ENCODE measurements around the gene HPSE2.

The HPSE2 gene

GRCh38 chr10:98424295-98425254, 811.1 kb downstream of the HPSE2 start:
- no peak overlapping the region for H3K4me3 ChIP-seq (ENCODE audit: low read depth, low read length)
- TF ChIP-seq CTCF (IDR thresholded peaks at IDR 0.05; ENCODE audit: low read depth, low read length): no peak
- TF ChIP-seq MAX (IDR thresholded peaks at IDR 0.05; ENCODE audit: low read depth, low read length): no peak
- no peak for TF ChIP-seq POLR2A (IDR thresholded peaks at IDR 0.05; ENCODE audit: extremely low read depth, insufficient read length)
- TF ChIP-seq MYC (IDR thresholded peaks at IDR 0.05; ENCODE audit: low read depth, low read length): no peak
- no peak for DNase-seq (ENCODE audit: low read depth)

GRCh38 chr10:98423691-98424120, 811.9 kb downstream of the HPSE2 start:
- H3K4me3 ChIP-seq (ENCODE audit: low read depth, low read length): no peak overlapping the region
- no peak for DNase-seq (ENCODE audit: low read depth)

GRCh38 chr10:98422182-98422581, 813.5 kb downstream of the HPSE2 start:
- no peak overlapping the region for H3K4me3 ChIP-seq (ENCODE audit: low read depth, low read length)
- no peak for DNase-seq (ENCODE audit: low read depth)
- TF ChIP-seq MYC (IDR thresholded peaks at IDR 0.05; ENCODE audit: low read depth, low read length) (no peak), CTCF (IDR thresholded peaks at IDR 0.05; ENCODE audit: low read depth, low read length) (no peak), MAX (IDR thresholded peaks at IDR 0.05; ENCODE audit: low read depth, low read length) (no peak), POLR2A (IDR thresholded peaks at IDR 0.05; ENCODE audit: extremely low read depth, insufficient read length) (no peak)

More at GRCh38 chr10:98423691-98424120, 811.9 kb downstream of the HPSE2 start:
- TF ChIP-seq MAX (IDR thresholded peaks at IDR 0.05; ENCODE audit: low read depth, low read length) (no peak), MYC (IDR thresholded peaks at IDR 0.05; ENCODE audit: low read depth, low read length) (no peak), POLR2A (IDR thresholded peaks at IDR 0.05; ENCODE audit: extremely low read depth, insufficient read length) (no peak), CTCF (IDR thresholded peaks at IDR 0.05; ENCODE audit: low read depth, low read length) (no peak)

- H3K4me3 ChIP-seq (ENCODE audit: low read depth, low read length): no peak overlapping the region
- DNase-seq (ENCODE audit: low read depth): no peak
- TF ChIP-seq MAX (IDR thresholded peaks at IDR 0.05; ENCODE audit: low read depth, low read length) (no peak), MYC (IDR thresholded peaks at IDR 0.05; ENCODE audit: low read depth, low read length) (no peak), POLR2A (IDR thresholded peaks at IDR 0.05; ENCODE audit: extremely low read depth, insufficient read length) (no peak), CTCF (IDR thresholded peaks at IDR 0.05; ENCODE audit: low read depth, low read length) (no peak)
Observed at GRCh38 chr10:98420786-98421185, 814.9 kb downstream of the HPSE2 start.

- no peak for DNase-seq (ENCODE audit: low read depth)
- no peak for TF ChIP-seq POLR2A (IDR thresholded peaks at IDR 0.05; ENCODE audit: extremely low read depth, insufficient read length)
- TF ChIP-seq CTCF (IDR thresholded peaks at IDR 0.05; ENCODE audit: low read depth, low read length): no peak
- TF ChIP-seq MAX (IDR thresholded peaks at IDR 0.05; ENCODE audit: low read depth, low read length): no peak
- TF ChIP-seq MYC (IDR thresholded peaks at IDR 0.05; ENCODE audit: low read depth, low read length): no peak
- no peak overlapping the region for H3K4me3 ChIP-seq (ENCODE audit: low read depth, low read length)
Observed at GRCh38 chr10:98419469-98420261, 816.0 kb downstream of the HPSE2 start.
